GM19240 (cell line): Measurements from ENCODE around the gene CHRDL1.
"Not testable (repeated sequence)": the region's sequence is repeated elsewhere in the genome, so short reads cannot be mapped to it uniquely, and the experiment has no call there.

Experiments used
- DNase-seq: peaks from one replicate; pipeline ENCODE4 v3.0.0; 2011; ENCODE audit warnings: low spot score; ENCODE audit not compliant: insufficient read length

CHRDL1 gene

DNA sequence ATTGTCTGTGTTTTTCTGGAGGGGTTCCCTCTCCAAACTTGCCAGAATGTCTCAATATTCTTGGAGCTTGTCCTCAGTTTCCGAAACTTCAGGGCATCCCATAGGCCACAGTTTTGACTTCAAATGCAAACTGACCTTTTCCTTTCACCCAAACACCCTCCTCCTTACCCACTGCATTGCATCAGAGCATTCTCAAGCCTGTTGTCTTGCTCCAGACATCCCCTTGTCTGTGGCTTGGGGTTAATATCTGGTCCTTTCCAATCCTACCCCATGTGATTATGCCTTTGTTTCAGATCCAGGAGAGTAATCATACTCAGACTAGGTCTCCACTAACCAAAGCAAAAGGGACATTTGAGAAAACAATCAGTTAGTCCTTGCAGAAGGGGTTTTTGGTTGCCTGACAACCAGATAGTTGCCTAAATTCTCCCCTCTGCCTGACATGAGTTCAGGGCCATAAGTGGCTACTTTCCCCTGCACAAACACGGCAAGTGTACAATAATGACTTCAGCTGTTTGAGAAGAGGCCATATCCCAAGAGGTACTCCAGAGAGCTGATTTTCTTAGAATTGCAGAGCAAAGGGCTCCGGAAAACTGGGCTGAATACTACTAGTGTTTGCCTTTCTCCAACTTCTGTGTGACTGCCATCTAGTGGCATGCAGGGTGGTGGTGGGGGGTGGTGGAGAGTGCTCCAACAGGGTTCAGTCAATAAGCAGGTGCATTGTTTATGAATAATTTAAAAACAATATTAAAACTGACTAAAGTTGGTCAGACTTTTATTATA, 130.2 kb downstream of the CHRDL1 start:
- DNase-seq, result no peak

DNA sequence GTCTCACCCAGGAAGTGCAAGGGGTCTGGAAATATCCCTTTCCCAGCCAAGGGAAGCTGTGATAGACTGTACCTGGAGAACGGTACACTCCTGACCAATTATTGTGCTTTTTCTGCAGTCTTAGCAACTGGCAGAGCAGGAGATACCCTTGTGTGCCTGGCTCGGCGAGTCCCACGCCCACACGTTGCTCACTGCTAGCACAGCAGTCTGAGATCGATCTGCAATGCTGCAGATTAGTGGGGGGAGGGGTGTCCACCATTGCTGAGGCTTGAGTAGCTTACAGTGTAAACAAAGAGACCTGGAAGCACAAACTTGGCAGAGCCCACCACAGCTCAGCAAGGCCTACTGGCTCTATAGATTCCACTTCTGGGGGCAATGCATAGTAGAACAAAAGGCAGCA, 138.5 kb downstream of the CHRDL1 start:
- no peak for DNase-seq

DNA sequence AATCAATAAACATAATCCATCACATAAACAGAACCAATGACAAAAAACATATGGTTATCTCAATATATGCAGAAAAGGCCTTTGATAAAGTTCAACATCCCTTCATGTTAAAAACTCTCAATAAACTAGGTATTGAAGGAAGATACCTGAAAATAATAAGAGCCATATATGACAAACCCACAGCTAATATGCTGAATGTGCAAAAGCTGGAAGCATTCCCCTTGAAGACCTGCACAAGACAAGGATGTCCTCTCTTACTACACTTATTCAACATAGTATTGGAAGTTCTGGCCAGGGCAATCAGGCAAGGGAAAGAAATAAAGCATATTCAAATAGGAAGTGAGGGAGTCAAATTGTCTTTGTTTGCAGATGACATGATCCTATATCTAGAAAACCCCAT, 141.3 kb downstream of the CHRDL1 start:
- DNase-seq, result not testable (repeated sequence)

DNA sequence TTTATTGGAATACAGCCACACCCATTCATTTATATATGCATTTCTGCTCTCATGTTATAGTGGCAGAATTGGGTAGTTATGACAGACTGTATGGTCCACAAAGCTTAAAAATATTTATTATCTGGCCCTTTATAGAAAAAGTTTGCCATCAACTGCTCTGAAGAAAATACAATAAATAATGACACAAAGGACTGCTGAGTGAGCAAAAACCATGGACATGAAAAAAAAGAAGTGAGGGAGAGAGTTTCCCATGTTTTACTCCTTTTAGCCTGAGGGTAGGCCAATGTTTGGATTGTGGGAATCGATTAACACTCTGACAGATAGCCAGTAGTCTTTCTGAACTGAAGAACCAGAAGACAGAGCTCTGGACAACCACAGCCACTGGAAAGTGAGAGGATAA, 149.2 kb downstream of the CHRDL1 start:
- no peak for DNase-seq
